CD4-positive, alpha-beta memory T cell (primary cell): ENCODE measurements around the gene FGF11. TPM values are rescaled to one million over a fixed set of nuclear protein-coding genes. Genes with fewer than 3 reads are reported as not detected.

Experiments used
- CTCF ChIA-PET: fragments of 350-600 bp; sonication (Branson Sonifier 250); formaldehyde crosslinking; loops from one replicate; lab custom pipeline; 2021; ENCODE audit warnings: inconsistent platforms; ENCODE audit not compliant: partially characterized antibody; lab: Charles Lee
- POLR2A ChIA-PET: fragments of 350-600 bp; sonication (Branson Sonifier 250); formaldehyde crosslinking; loops from one replicate; lab custom pipeline; 2021; ENCODE audit not compliant: partially characterized antibody; lab: Charles Lee
- DNase-seq, 5 donors: peaks; one replicate each; pipeline versions ENCODE4 v3.0.0 to v3.0.0-alpha.2; 2020 to 2022; ENCODE audit warnings: mixed read lengths in 1 of 5
- H3K27ac ChIP-seq: one replicate; pipeline ENCODE4 v1.7.0; 2013; ENCODE audit warnings: low read depth, low read length
- H3K27me3 ChIP-seq: 2 replicates; pipeline ENCODE4 v1.7.0; 2013; ENCODE audit warnings: mild to moderate bottlenecking, low read length, moderate library complexity; ENCODE audit not compliant: insufficient read depth
- H3K36me3 ChIP-seq: 2 replicates; pipeline ENCODE4 v1.7.0; 2013; ENCODE audit warnings: mild to moderate bottlenecking, low read length, moderate library complexity; ENCODE audit not compliant: insufficient read depth
- H3K4me1 ChIP-seq: 2 replicates; pipeline ENCODE4 v1.7.0; 2013; ENCODE audit warnings: mild to moderate bottlenecking, low read length, moderate library complexity; ENCODE audit not compliant: insufficient read depth
- H3K4me3 ChIP-seq, 2 donors: one replicate each; pipeline ENCODE4 v1.7.0; 2013; ENCODE audit warnings: low read length in 2 of 2, mild to moderate bottlenecking in 1 of 2
- H3K9me3 ChIP-seq, 2 donors: one replicate each; pipeline ENCODE4 v1.7.0; 2013; ENCODE audit warnings: low read length in 2 of 2, control low read depth in 1 of 2; ENCODE audit not compliant: control insufficient read depth in 1 of 2
- H3K27ac Mint-ChIP-seq, 7 donors: one replicate each; pipeline ENCODE4 v1.8.0; 2020 to 2021; ENCODE audit warnings: mixed read lengths in 7 of 7, mild to moderate bottlenecking in 6 of 7, inconsistent platforms in 3 of 7, moderate library complexity in 3 of 7
- H3K27me3 Mint-ChIP-seq, 2 donors: one replicate each; pipeline ENCODE4 v1.8.0; 2020 to 2021; ENCODE audit warnings: mixed read lengths in 2 of 2
- H3K36me3 Mint-ChIP-seq, 2 donors: one replicate each; pipeline ENCODE4 v1.8.0; 2020 to 2021; ENCODE audit warnings: mixed read lengths in 2 of 2, inconsistent platforms in 1 of 2, mild to moderate bottlenecking in 1 of 2
- H3K4me1 Mint-ChIP-seq, 4 donors: one replicate each; pipeline ENCODE4 v1.8.0; 2020 to 2021; ENCODE audit warnings: mixed read lengths in 4 of 4, mild to moderate bottlenecking in 1 of 4
- H3K4me3 Mint-ChIP-seq, 8 donors: one replicate each; pipeline ENCODE4 v1.8.0; 2020 to 2021; ENCODE audit warnings: mixed read lengths in 8 of 8, mild to moderate bottlenecking in 7 of 8, moderate library complexity in 6 of 8, inconsistent platforms in 3 of 8
- H3K9me3 Mint-ChIP-seq, 8 donors: one replicate each; pipeline ENCODE4 v1.8.0; 2020 to 2021; ENCODE audit warnings: mixed read lengths in 8 of 8, mild to moderate bottlenecking in 5 of 8, inconsistent platforms in 3 of 8, moderate library complexity in 1 of 8
- intact Hi-C: fragments of 100-400 bp; cut with micrococcal nuclease; formaldehyde crosslinking; loops from one replicate; pipeline ENCODE4 v1.15.1; 2023
- polyA plus RNA-seq, 2 donors: library from polyadenylated mRNA; unstranded; fragments of 300-500 nt; fragmentation: Illumina TruSeq; gene quantifications; one replicate each; pipeline ENCODE4 v1.2.3, GENCODE V29; 2021
- total RNA-seq, 2 experiments: library from RNA; stranded (reverse); gene quantifications; one replicate each; pipeline ENCODE4 v1.2.3, GENCODE V29; 2021

Gene FGF11
- total and polyA plus RNA-seq, 4 experiments from 2014 or later = 0.14 to 3.3 (median 2.7) TPM; not detected in 1

DNA sequence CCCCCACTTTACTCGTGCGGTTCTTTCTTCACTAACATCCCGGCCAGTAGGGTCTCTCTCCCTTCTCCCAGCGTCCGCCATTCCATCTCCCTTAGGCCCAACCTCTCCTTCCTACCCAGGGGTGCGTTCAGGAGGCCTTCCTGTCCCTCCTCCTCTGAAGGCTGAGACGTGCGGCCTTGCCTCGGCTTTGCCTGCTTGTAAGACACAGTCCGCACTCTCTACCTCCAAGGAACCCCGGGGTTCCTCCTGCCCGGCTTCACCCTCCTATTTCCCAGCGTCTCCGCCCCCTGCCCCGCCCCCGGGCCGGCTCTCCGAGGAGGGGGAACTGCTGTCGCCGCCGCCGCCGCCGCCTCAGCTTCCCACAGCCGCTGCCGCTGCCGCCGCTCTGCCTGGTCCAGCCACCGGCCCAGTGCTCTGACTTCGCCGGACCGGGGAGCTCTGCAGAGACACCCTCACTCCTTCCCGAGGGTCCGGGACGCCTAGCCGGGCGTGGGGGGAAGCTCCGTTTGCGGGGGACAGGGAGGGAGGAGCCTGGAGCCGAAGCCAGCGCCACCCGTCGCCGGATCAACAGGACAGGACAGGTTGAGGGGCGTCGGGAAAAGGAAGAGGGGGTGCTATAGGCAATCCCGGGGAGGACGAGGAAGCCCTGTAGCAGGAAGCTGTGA, 1.2 kb upstream of the FGF11 start:
- intact Hi-C loops = loop anchor here (1.0 to 2.0 kb wide), 6 partner anchors 41 to 391 kb away; partner anchors contain the start of genes KCTD11, SENP3 and ZBTB4
- CTCF ChIA-PET = interaction anchor here (0.9 to 5.4 kb wide), 10 partner anchors 9 to 128 kb away, joined by 3 to 88 read pairs (median 28); partner anchors contain the start of genes KCTD11, POLR2A, SENP3 and TMEM256
- Histone ChIP-seq H3K36me3 (no peaks in the 10 kb centered on the region), H3K27me3 (peaks cover 26% of the 10 kb centered on the region), H3K4me1 (peaks cover 47% of the 10 kb centered on the region), H3K9me3 (no peaks in the 10 kb centered on the region), H3K4me3 (no peak overlapping the region), H3K27ac (no peak overlapping the region)
- peak; percentile 25 to 65 (median 35) for DNase-seq
- no peaks in the 10 kb centered on the region for H3K9me3 Mint-ChIP-seq
- H3K27me3 Mint-ChIP-seq = peaks cover 22 to 26% of the 10 kb centered on the region in 2 donors
- H3K4me3 Mint-ChIP-seq = peak overlapping the region; percentile 64 to 81 (median 79)
- peak overlapping the region in 4 of 7 donors; percentile 39 to 98 (median 79) for H3K27ac Mint-ChIP-seq
- H3K36me3 Mint-ChIP-seq = peaks cover 5 to 9% of the 10 kb centered on the region in 2 donors
- POLR2A ChIA-PET = interaction anchor here (1.2 to 9.3 kb wide), 10 partner anchors 18 to 249 kb away, joined by 3 to 176 read pairs (median 22); partner anchors contain the start of genes ACAP1, POLR2A, SENP3 and SLC35G6
- H3K4me1 Mint-ChIP-seq = peaks cover 25 to 54% (median 37%) of the 10 kb centered on the region in 4 donors

DNA sequence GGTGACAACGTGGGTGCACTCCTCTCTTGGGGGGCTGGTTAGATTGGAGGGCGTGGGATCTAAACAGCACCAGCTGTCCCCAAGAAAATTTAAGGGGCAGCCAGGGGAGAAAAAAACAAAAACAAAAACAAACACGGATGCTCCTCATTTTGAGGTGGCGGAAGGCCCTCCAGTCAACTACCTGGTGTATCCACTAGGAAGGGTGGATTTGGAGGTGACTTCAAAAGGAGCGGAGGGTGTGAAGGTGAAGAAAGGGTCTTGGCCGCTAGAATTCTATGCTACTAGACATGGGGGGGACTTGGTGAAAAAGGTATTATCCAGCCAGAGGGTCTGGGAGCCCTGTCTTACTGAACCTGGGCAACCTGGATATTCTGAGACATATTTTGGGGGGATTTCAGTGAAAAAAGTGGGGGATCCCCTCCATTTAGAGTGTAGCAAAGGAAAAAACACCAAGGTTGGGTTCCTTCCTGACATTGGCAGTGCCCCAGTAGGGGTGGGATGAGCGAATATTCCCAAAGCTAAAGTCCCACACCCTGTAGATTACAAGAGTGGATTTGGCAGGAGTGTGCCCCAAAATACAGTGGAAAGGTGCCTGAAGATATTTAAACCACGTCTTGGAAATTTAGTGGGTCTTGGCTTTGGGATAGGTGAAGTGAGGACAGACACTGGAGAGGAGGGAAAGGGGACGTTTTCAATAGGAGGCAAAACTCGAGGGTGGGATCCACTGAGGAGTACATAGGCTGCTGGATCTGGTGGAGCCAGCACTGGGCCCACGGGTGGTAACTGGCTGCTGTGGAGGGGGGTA, 454 bp upstream of the FGF11 start:
- no peaks in the 10 kb centered on the region for H3K9me3 Mint-ChIP-seq
- ChIA-PET CTCF (interaction anchor here (0.9 to 5.4 kb wide), 4 partner anchors 26 to 84 kb away, joined by 3 to 88 read pairs (median 28); partner anchors contain the start of genes KCTD11, POLR2A and TMEM95), POLR2A (interaction anchor here (0.9 to 9.3 kb wide), 9 partner anchors 17 to 248 kb away, joined by 3 to 176 read pairs (median 4); partner anchors contain the start of genes ACAP1, MPDU1, POLR2A and SENP3)
- H3K4me3 Mint-ChIP-seq = peak overlapping the region; percentile 17 to 81 (median 68)
- H3K27ac Mint-ChIP-seq = peak overlapping the region in 4 of 7 donors; percentile 51 to 98 (median 69)
- peaks cover 5 to 9% of the 10 kb centered on the region in 2 donors for H3K36me3 Mint-ChIP-seq
- H3K36me3 ChIP-seq = no peaks in the 10 kb centered on the region
- H3K27me3 ChIP-seq = peaks cover 30% of the 10 kb centered on the region
- intact Hi-C loops = no loop called here
- H3K4me3 ChIP-seq = no peak overlapping the region
- DNase-seq = peak in 1 of 5 donors; percentile 5
- H3K27ac ChIP-seq = no peak overlapping the region
- H3K27me3 Mint-ChIP-seq = peaks cover 25 to 33% of the 10 kb centered on the region in 2 donors
- no peaks in the 10 kb centered on the region for H3K9me3 ChIP-seq
- H3K4me1 Mint-ChIP-seq = peaks cover 25 to 54% (median 37%) of the 10 kb centered on the region in 4 donors
- peaks cover 47% of the 10 kb centered on the region for H3K4me1 ChIP-seq

DNA sequence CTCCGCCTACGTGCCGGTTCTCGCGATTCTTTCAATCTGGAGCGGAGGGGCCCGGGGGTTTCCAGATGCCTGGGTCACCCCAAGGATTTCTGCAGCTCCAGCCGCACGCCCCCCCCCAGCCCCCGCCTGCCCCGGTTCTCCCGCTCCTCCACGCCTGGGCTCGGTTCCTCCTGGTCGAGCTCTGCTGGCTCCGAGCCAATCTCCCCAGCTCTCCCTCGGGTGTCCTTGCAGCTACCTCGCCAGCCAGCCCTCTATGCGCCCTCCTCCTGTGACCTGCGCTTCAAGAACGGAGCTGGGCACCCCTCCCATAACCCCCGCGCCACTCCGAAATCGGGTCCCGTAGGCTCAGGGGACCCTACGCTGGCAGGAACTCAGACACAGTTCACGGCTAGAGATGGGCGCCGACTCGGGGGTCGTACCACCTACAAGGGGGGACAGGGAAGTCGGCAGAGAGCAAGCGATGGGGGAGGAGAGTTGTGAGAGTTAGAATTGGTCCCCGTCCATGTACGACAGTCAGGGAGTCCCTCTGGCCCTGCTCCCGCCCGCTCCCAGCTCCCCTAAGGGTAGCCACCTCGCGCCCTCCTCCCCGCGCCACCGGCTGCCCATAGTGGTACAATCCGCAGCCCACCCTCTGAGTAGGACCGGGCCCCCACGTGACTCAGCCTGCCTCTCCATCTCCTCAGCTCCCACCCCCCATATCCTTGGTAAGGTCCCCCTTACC, 961 bp downstream of the FGF11 start:
- Histone ChIP-seq H3K36me3 (no peaks in the 10 kb centered on the region), H3K9me3 (no peaks in the 10 kb centered on the region), H3K27ac (no peak overlapping the region), H3K4me3 (peak overlapping the region in 1 of 2 donors; percentile 41), H3K27me3 (peaks cover 38% of the 10 kb centered on the region), H3K4me1 (peaks cover 51% of the 10 kb centered on the region)
- Mint-ChIP-seq H3K4me3 (peak overlapping the region; percentile 48 to 91 (median 72)), H3K27me3 (peaks cover 27 to 43% of the 10 kb centered on the region in 2 donors), H3K4me1 (peaks cover 23 to 56% (median 36%) of the 10 kb centered on the region in 4 donors), H3K27ac (peak overlapping the region in 4 of 7 donors; percentile 13 to 81 (median 58)), H3K36me3 (peaks cover 5 to 7% of the 10 kb centered on the region in 2 donors), H3K9me3 (no peaks in the 10 kb centered on the region)
- intact Hi-C loops = no loop called here
- POLR2A ChIA-PET = interaction anchor here (0.8 to 9.3 kb wide), 8 partner anchors 16 to 149 kb away, joined by 3 to 176 read pairs (median 6); partner anchors contain the start of genes ACAP1, MPDU1, POLR2A and SENP3
- peak in 4 of 5 donors; percentile 19 to 54 (median 24) for DNase-seq
- CTCF ChIA-PET = interaction anchor here (0.7 to 5.4 kb wide), 6 partner anchors 14 to 121 kb away, joined by 3 to 88 read pairs (median 6); partner anchors contain the start of genes KCTD11, SENP3 and TMEM95

GRCh38 chr17:7440834-7441195, 1.5 kb downstream of the FGF11 start:
- Histone ChIP-seq H3K27ac (no peak overlapping the region), H3K4me3 (no peak overlapping the region), H3K9me3 (no peaks in the 10 kb centered on the region), H3K27me3 (peaks cover 44% of the 10 kb centered on the region), H3K36me3 (no peaks in the 10 kb centered on the region), H3K4me1 (peaks cover 55% of the 10 kb centered on the region)
- Mint-ChIP-seq H3K4me3 (peak overlapping the region in 1 of 8 donors; percentile 75), H3K27ac (no peak overlapping the region), H3K36me3 (peaks cover 4 to 5% of the 10 kb centered on the region in 2 donors), H3K27me3 (peaks cover 33 to 49% of the 10 kb centered on the region in 2 donors), H3K9me3 (no peaks in the 10 kb centered on the region), H3K4me1 (peaks cover 25 to 56% (median 40%) of the 10 kb centered on the region in 4 donors)
- intact Hi-C loops = no loop called here
- ChIA-PET POLR2A (interaction anchor here (0.8 to 9.3 kb wide), 6 partner anchors 15 to 120 kb away, joined by 3 to 176 read pairs (median 48); partner anchors contain the start of genes ACAP1, POLR2A, SENP3 and SLC35G6), CTCF (interaction anchor here (0.8 to 2.9 kb wide), 6 partner anchors 13 to 120 kb away, joined by 3 to 11 read pairs (median 4); partner anchors contain the start of genes NEURL4 and SENP3)
- peak in 1 of 5 donors; percentile 43 for DNase-seq

DNA sequence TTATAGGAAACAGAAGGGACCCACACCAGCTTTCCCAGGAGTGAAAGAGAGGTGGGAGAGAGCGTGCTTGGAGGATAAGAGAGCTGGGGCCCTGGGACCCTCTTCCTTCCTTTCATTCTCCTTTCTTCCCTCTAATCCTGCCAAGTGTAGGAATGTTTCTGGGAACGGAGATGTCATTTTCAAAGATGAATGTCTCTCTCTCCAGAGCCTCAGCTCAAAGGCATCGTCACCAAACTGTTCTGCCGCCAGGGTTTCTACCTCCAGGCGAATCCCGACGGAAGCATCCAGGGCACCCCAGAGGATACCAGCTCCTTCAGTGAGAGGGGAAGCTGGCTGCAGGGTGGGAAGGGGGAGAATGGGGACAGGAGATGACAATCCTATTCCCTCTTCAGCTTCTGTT, 2.0 kb downstream of the FGF11 start:
- Mint-ChIP-seq H3K9me3 (no peaks in the 10 kb centered on the region), H3K4me3 (peak overlapping the region in 1 of 8 donors; percentile 52), H3K27ac (peak overlapping the region in 1 of 7 donors; percentile 30), H3K36me3 (peaks cover 2 to 5% of the 10 kb centered on the region in 2 donors), H3K4me1 (peaks cover 26 to 56% (median 40%) of the 10 kb centered on the region in 4 donors), H3K27me3 (peaks cover 35 to 51% of the 10 kb centered on the region in 2 donors)
- H3K36me3 ChIP-seq = no peaks in the 10 kb centered on the region
- ChIA-PET CTCF (interaction anchor here (0.8 to 2.9 kb wide), 6 partner anchors 13 to 120 kb away, joined by 3 to 11 read pairs (median 4); partner anchors contain the start of genes NEURL4 and SENP3), POLR2A (interaction anchor here (0.7 to 9.3 kb wide), 6 partner anchors 15 to 120 kb away, joined by 3 to 176 read pairs (median 48); partner anchors contain the start of genes ACAP1, POLR2A, SENP3 and SLC35G6)
- intact Hi-C loops = no loop called here
- H3K4me1 ChIP-seq = peaks cover 55% of the 10 kb centered on the region
- H3K9me3 ChIP-seq = no peaks in the 10 kb centered on the region
- H3K4me3 ChIP-seq = no peak overlapping the region
- H3K27ac ChIP-seq = no peak overlapping the region
- H3K27me3 ChIP-seq = peaks cover 48% of the 10 kb centered on the region
- peak in 1 of 5 donors; percentile 7 for DNase-seq

DNA sequence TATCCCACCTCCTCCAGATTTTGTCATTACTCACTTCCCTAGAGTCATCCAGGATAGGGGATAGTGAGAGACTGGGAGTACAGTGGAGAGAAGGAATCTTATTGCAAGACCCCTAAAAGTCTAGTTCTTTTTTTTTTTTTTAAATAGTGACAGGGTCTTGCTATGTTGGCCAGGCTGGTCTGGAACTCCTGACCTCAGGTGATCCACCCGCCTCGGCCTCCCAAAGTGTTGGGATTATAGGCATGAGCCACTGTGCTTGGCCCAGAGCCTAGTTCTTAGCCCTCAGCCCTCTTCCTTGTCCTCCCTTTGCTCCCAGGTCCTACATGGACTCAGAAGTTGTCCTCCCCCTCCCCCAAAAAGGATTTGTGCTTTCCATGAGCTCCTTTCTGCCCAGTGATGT, 2.8 kb downstream of the FGF11 start:
- Mint-ChIP-seq H3K9me3 (no peaks in the 10 kb centered on the region), H3K4me3 (peak overlapping the region in 2 of 8 donors; percentile 17 to 30), H3K27ac (peak overlapping the region in 1 of 7 donors; percentile 30), H3K36me3 (peaks cover 0 to 7% of the 10 kb centered on the region in 2 donors), H3K4me1 (peaks cover 24 to 51% (median 40%) of the 10 kb centered on the region in 4 donors), H3K27me3 (peaks cover 36 to 54% of the 10 kb centered on the region in 2 donors)
- no peak for DNase-seq
- CTCF ChIA-PET = interaction anchor here (1.4 to 2.9 kb wide), 3 partner anchors 12 to 119 kb away, joined by 4 to 11 read pairs (median 8); partner anchors contain the start of genes NEURL4 and SENP3
- Histone ChIP-seq H3K4me1 (peaks cover 55% of the 10 kb centered on the region), H3K36me3 (no peaks in the 10 kb centered on the region), H3K27me3 (peaks cover 56% of the 10 kb centered on the region), H3K27ac (no peak overlapping the region), H3K4me3 (no peak overlapping the region), H3K9me3 (no peaks in the 10 kb centered on the region)
- POLR2A ChIA-PET = interaction anchor here (0.7 to 9.3 kb wide), 5 partner anchors 14 to 106 kb away, joined by 3 to 138 read pairs (median 6); partner anchors contain the start of genes ACAP1, SLC35G6 and ZBTB4
- intact Hi-C loops = no loop called here
